HG03520 (cell line): ENCODE data around the gene GABPB2.

ENCODE experiments used
- ATAC-seq: cut with Tn5 transposase; IDR thresholded peaks from one replicate; pipeline ENCODE4 v1.9.1; 2021; ENCODE audit warnings: mild to moderate bottlenecking, moderate library complexity; ENCODE audit not compliant: unreplicated experiment

Gene GABPB2

DNA sequence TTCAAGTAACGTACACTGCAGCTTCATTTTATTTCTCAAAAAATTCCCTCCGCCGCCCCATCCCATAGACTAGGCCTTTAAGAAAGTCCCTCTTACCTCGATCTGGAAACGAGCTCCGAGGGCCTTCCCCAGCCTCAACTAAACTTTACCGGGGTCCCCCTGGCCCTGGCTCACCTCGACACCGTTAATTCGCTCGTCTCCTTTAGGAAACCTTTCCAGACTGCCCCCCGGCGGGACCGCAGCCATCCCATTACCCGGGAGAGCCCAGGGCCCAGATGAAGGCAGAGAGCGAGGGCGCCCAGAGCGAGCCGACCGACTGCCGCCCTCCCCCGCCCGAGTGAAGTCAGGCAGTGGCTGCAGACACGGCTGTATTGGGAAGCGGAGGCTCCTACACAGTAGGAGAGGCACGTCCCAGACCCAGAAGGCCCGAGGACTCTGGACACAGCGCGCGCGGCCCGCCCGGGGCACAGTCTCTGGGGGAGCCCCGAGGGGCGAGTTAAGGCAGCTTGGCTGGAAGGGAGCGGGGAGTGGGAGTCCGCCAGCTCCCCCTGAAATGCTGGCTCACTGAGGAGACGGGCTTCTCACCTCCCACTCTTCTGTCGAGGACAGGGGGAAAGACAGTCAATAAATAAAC is 61.3 kb downstream of the GABPB2 start:
- no peak for ATAC-seq

DNA sequence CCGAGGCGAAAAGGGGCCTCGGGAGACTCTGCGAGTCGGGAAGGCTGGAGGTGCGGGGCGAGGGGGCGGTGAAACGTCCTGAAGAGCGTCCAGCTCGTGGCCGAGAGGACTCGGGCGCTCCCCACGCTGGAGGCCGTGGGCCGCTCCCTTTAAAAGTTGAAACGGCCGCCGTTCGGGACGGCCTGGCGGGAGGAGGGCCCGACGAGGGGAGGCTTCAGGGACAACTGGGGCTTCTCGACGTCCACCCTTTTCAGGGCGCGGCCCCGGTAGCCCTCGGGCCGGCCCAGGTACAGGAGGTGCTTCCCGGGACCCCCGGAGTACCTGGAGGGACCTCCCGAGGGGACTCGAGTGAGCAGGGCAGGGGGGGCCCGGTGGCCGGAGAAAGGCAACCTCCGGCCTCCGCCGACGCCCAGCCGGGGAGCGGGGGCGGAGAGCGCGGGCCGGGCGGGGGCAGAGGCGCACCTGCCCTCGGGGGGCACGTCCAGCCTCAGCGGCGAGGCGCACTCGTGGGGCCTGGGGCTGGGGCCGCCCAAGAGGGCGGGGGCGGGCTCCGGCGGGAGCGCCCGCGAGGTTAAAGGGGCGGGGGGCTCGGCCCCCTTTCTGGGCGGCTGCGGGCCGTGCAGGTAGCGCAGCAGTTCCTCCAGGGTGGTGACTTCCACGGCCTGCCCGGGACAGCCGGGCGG is 61.9 kb downstream of the GABPB2 start:
- ATAC-seq = no peak

GRCh38 chr1:151133018-151133806 is 62.7 kb downstream of the GABPB2 start:
- ATAC-seq = no peak

- no peak for ATAC-seq
Observed at GRCh38 chr1:151134396-151134795, 63.8 kb downstream of the GABPB2 start.

DNA sequence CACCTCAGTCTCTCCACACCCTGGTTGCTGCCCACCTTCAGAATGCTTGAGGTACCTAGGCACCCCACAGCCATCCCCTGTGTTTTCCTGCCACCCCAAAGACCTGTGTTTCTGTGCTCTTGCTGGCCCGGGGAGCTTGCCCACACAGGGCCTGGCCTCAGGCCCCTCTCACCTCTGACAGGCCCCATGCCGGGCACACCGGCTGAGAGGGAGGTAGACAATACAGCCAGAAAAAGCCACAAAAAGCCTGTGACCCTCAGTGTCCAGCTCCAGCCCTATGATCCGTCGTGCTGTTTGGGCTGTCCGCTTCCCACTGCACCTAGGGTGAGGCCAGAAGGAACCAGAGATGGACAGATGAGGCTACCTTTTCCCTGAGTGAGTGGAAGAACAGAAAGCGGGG is 64.4 kb downstream of the GABPB2 start:
- ATAC-seq = no peak

DNA sequence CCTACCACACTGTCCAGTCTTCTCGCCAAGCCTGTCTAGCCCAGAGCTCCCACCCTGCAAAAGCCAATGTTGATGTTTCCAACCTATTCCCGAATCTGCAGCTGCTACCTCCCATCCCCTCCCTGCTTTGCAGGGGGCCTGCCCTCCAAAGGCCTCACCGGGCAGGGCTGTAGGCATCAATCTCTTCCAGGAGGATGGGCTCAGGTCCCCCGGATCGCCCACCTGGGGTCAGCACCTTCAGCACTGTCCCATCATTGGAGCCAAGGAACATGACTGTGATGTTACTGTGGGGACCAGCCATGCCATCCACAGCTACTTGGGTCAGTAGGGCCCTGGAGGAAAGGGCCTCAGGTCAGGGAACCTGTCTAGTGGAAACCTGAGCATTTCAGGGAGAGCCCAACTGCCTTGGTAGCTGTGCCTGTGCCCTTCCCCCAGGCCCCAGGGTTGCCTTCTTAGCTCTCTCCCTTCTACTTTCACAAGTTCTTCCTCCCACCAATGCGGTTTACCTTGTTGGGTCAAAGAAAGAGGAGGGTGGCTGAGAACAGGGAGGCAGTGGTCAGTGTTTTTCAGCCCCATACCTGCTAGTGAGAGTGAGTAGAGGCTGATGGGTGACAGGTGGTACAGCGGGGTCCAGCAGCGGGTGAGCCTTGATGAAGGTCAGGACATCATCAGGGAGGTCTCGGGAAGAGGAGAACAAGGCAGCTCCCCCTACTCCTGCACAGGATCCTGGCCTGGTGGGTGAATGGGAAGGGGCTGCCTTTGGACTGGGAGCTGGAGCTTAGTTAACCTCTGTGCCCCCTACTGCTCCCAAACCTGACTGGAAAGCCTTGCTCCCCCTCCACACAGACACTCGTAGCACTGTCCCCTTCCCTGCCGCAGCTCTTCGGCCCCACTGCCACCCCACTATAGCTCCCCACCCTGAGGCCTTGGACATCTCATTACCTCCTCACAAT is 65.1 kb downstream of the GABPB2 start:
- ATAC-seq = no peak

GRCh38 chr1:151137789-151138188 is 67.2 kb downstream of the GABPB2 start:
- ATAC-seq = no peak

DNA sequence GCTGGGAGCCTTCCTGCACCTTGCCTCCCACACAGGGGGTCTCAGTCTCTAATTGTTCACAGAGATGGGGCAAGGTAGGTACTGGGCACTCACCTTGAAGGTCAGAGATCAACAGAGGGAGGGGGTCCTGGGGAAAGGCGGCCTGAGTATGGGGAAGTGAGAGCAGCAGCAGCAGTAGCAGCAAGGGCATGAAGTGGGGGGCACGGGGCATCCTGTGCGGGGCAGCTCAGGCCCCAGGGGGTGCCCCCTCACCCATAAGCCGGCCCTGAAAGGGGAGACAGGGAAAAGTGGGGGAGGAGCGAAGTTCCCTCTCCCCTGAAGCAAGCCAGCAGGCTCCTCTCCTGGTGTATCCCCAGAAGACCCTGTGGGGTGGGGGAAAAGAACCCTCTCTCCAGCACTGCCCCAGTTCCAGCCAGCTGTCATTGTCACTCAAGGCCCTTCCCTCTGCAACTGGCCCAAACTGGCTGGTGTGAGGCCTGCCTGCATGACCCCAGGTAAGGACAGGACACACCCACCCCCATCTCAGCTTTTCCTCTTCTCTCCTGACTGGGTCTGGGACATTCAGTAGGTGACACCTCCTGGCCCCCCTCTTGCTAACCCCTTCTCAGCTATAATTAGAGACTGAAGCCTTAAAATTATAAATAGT is 72.0 kb downstream of the GABPB2 start:
- ATAC-seq = no peak

- ATAC-seq = no peak
Observed at GRCh38 chr1:151143057-151143435, 72.5 kb downstream of the GABPB2 start.

- ATAC-seq = no peak
Observed at GRCh38 chr1:151143986-151144385, 73.4 kb downstream of the GABPB2 start.

GRCh38 chr1:151144474-151145303 is 74.1 kb downstream of the GABPB2 start:
- no peak for ATAC-seq

- ATAC-seq = no peak
Observed at GRCh38 chr1:151145304-151146071, 74.9 kb downstream of the GABPB2 start.

GRCh38 chr1:151146072-151146411 is 75.5 kb downstream of the GABPB2 start:
- ATAC-seq = no peak

GRCh38 chr1:151146412-151147131 is 76.0 kb downstream of the GABPB2 start, which contains the start of gene SEMA6C:
Gene SEMA6C (minus strand): TSS chr1:151146631. CDS start chr1:151142621, 4,010 bp downstream.
- peak; percentile 92 for ATAC-seq

GRCh38 chr1:151147132-151147503 is 76.6 kb downstream of the GABPB2 start:
- ATAC-seq = no peak

GRCh38 chr1:151147665-151148064 is 77.1 kb downstream of the GABPB2 start:
- no peak for ATAC-seq

DNA sequence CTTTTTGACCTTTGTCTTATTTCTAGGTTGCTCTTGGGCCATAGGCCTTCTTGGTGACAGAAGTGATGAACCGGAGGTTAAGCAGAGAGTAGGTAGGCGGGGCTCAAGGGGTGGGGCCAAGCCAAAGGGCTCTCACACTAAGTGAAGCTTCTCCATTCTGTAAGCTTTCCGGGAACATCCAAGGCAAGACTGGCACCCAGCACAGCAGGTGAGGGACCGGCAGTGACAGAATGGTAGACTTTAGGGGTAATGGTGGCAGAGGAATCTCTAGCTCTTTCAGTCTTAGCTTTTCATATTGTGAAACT is 85.9 kb downstream of the GABPB2 start, which contains the start of gene TNFAIP8L2:
TNFAIP8L2 (plus strand) TSS at position 135 of the 305 bp plus-strand sequence. CDS start 2,049 bp downstream, outside the sequence.
- peak; percentile 68 for ATAC-seq

- no peak for ATAC-seq
Observed at GRCh38 chr1:151157067-151157531, 86.5 kb downstream of the GABPB2 start.
